ENCODE results near the gene CHGA. TPM values are rescaled to one million over a fixed set of nuclear protein-coding genes. Genes with fewer than 3 reads are reported as not detected.

The CHGA gene
- total RNA-seq, 1 donor = not detected

DNA sequence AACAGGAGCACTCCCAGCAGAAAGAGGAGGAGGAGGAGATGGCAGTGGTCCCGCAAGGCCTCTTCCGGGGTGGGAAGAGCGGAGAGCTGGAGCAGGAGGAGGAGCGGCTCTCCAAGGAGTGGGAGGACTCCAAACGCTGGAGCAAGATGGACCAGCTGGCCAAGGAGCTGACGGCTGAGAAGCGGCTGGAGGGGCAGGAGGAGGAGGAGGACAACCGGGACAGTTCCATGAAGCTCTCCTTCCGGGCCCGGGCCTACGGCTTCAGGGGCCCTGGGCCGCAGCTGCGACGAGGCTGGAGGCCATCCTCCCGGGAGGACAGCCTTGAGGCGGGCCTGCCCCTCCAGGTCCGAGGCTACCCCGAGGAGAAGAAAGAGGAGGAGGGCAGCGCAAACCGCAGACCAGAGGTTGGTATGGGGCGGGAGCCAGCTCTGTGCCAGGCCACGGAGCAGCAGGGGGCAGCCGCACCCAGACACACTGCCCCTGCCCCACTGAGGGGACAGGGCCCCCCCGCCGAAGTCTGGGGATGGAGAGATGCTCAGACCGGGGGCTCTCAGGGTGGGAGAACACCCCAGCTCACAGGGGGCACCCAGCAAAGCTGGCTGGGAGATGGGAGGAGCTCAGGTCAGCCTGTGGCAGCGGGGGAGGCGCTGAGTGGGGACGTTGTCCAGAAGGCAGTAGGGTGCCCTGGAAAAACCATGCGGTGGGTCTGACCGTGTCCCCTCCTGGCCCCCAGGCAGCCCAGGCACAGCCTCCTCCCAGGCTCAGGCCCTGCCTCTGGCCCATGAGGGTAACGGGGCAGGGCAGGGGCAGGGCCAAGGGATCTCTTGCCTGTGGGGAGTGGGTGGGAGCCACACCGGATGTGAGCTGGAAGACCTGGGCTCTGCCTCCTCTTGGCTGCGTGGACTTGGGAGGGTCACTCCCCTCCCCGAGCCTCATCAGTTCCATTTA is 9.8 kb downstream of the CHGA start:
- Histone ChIP-seq H3K79me2 (ENCODE audit: insufficient read depth, low read length) (no peaks in the 10 kb centered on the region), H3K27me3 (ENCODE audit: insufficient read depth, low read length) (peaks cover 2% of the 10 kb centered on the region), H3K27ac (ENCODE audit: low read depth, low read length) (no peak overlapping the region), H2AFZ (ENCODE audit: low read length) (no peak overlapping the region), H3K36me3 (ENCODE audit: insufficient read depth, low read length) (no peaks in the 10 kb centered on the region), H3K4me1 (ENCODE audit: insufficient read depth, low read length) (peaks cover 3% of the 10 kb centered on the region), H3K4me3 (ENCODE audit: insufficient read depth, low read length) (no peak overlapping the region), H4K20me1 (ENCODE audit: insufficient read depth, low read length) (peaks cover 2% of the 10 kb centered on the region), H3K9me3 (ENCODE audit: low read depth, low read length) (no peaks in the 10 kb centered on the region), H3K4me2 (ENCODE audit: insufficient read depth, low read length) (no peak overlapping the region)
- no peak for DNase-seq (ENCODE audit: insufficient read length, low spot score, missing footprints)
- TF ChIP-seq CTCF (IDR thresholded peaks at IDR 0.05; ENCODE audit: extremely low read depth, low read depth, low read length) = no peak

- no peak for DNase-seq (ENCODE audit: insufficient read length, low spot score, missing footprints)
- Histone ChIP-seq H3K4me1 (ENCODE audit: insufficient read depth, low read length) (peaks cover 3% of the 10 kb centered on the region), H4K20me1 (ENCODE audit: insufficient read depth, low read length) (peaks cover 2% of the 10 kb centered on the region), H3K27ac (ENCODE audit: low read depth, low read length) (no peak overlapping the region), H3K9me3 (ENCODE audit: low read depth, low read length) (no peaks in the 10 kb centered on the region), H3K79me2 (ENCODE audit: insufficient read depth, low read length) (no peaks in the 10 kb centered on the region), H3K4me2 (ENCODE audit: insufficient read depth, low read length) (no peak overlapping the region), H3K27me3 (ENCODE audit: insufficient read depth, low read length) (no peaks in the 10 kb centered on the region), H2AFZ (ENCODE audit: low read length) (no peak overlapping the region), H3K4me3 (ENCODE audit: insufficient read depth, low read length) (no peak overlapping the region), H3K36me3 (ENCODE audit: insufficient read depth, low read length) (no peaks in the 10 kb centered on the region)
- TF ChIP-seq CTCF (IDR thresholded peaks at IDR 0.05; ENCODE audit: extremely low read depth, low read depth, low read length) = no peak
These were observed 10.5 kb downstream of the CHGA start for GRCh38 chr14:92933481-92933880.

GRCh38 chr14:92934196-92935085 is 11.5 kb downstream of the CHGA start:
- Histone ChIP-seq H3K4me3 (ENCODE audit: insufficient read depth, low read length) (no peak overlapping the region), H3K79me2 (ENCODE audit: insufficient read depth, low read length) (no peaks in the 10 kb centered on the region), H3K4me1 (ENCODE audit: insufficient read depth, low read length) (peaks cover 3% of the 10 kb centered on the region), H2AFZ (ENCODE audit: low read length) (no peak overlapping the region), H3K9me3 (ENCODE audit: low read depth, low read length) (no peaks in the 10 kb centered on the region), H3K36me3 (ENCODE audit: insufficient read depth, low read length) (no peaks in the 10 kb centered on the region), H4K20me1 (ENCODE audit: insufficient read depth, low read length) (peaks cover 2% of the 10 kb centered on the region), H3K27ac (ENCODE audit: low read depth, low read length) (no peak overlapping the region), H3K27me3 (ENCODE audit: insufficient read depth, low read length) (no peaks in the 10 kb centered on the region), H3K4me2 (ENCODE audit: insufficient read depth, low read length) (no peak overlapping the region)
- no peak for DNase-seq (ENCODE audit: insufficient read length, low spot score, missing footprints)
- TF ChIP-seq CTCF (IDR thresholded peaks at IDR 0.05; ENCODE audit: extremely low read depth, low read depth, low read length) = no peak

All from osteoblast (primary cell).